ENCODE measurements around the gene C20orf141. TPM values are rescaled to one million over a fixed set of nuclear protein-coding genes. Genes with fewer than 3 reads are reported as not detected.
"Not testable (repeated sequence)": the region's sequence is repeated elsewhere in the genome, so short reads cannot be mapped to it uniquely, and the experiment has no call there.

C20orf141 gene
- total RNA-seq, 2 experiments from 2014 or later, result not detected

DNA sequence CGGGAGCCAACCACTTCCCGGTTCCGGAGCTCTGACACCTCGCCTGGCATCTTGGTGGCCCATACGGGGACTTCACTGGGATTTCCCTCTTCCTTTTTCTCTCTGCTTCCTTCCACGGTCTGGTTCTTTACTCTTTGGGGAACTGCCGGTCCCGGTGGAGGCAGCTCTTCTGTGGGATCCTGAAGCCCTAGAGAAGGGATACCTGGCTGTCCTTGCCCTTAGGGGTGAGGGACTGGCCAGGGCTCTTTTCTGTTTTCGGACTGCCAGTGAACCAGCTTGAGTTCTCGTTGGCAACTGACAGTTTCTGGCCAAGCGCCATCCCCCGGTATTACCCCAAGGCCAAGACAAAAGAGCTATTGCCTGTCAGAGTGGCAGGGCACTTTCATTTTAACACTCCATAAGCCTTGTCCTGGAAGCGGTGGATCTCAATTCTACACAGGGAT, 13.5 kb upstream of the C20orf141 start:
- intact Hi-C loops (cut with micrococcal nuclease), result no loop called here
- Mint-ChIP-seq H3K4me3 (peak overlapping the region; percentile 69), H3K27me3 (peaks cover 64% of the 10 kb centered on the region), H3K9me3 (no peaks in the 10 kb centered on the region), H3K4me1 (ENCODE audit: low read depth) (peaks cover 16% of the 10 kb centered on the region), H3K27ac (no peak overlapping the region), H3K36me3 (no peaks in the 10 kb centered on the region)
- ChIA-PET CTCF (interaction anchor here (1.4 kb wide), 2 partner anchors 49 to 51 kb away, joined by 4 read pairs; no protein-coding TSS in a partner anchor), POLR2A (no interaction called here)
- DNase-seq, result no peak

DNA sequence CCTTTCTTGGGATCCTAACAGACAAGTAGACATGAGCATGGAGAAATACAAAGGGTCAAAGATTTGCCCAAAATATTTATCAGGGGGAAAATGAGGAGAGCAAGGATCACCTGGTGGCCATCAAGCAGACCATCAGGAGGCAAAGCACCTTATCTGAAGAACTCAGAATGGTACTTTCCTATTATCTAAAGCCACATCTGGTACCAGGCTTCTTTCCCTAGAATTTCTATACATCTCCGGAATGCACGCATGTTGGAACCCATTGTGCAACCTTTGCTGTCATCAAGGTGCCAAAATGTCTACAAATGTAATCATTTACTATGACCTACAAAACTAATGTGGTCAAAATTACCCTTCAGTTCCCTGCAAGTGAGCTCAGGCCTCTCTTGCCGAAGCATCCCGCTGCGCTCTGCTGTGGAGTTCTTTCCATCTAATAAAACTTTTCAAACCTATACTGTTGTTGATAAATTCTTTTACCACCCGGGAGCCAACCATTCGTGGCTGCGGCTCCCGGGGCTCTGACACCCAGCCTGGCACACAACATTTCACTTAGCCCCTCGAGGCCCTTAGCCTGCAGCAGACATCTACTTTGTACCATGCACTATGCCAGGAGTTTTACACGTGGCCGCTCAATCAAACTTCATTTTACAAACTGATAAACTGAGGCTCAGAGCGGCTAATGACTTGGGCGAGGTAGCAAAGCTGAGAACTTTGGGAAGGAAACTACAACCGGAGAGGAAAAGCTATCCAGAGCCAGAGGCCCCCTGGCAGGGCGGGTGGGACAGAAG, 10.6 kb upstream of the C20orf141 start:
- no peak for DNase-seq
- intact Hi-C loops (cut with micrococcal nuclease), result no loop called here
- ChIA-PET CTCF (interaction anchor here (1.3 kb wide), 1 partner anchor 51 kb away, joined by 5 read pairs; no protein-coding TSS in a partner anchor), POLR2A (no interaction called here)
- no peaks in the 10 kb centered on the region for H3K36me3 Mint-ChIP-seq
- no peaks in the 10 kb centered on the region for H3K9me3 Mint-ChIP-seq
- peaks cover 65% of the 10 kb centered on the region for H3K27me3 Mint-ChIP-seq
- H3K4me1 Mint-ChIP-seq (ENCODE audit: low read depth), result peaks cover 19% of the 10 kb centered on the region
- no peak overlapping the region for H3K27ac Mint-ChIP-seq
- H3K4me3 Mint-ChIP-seq, result no peak overlapping the region

DNA sequence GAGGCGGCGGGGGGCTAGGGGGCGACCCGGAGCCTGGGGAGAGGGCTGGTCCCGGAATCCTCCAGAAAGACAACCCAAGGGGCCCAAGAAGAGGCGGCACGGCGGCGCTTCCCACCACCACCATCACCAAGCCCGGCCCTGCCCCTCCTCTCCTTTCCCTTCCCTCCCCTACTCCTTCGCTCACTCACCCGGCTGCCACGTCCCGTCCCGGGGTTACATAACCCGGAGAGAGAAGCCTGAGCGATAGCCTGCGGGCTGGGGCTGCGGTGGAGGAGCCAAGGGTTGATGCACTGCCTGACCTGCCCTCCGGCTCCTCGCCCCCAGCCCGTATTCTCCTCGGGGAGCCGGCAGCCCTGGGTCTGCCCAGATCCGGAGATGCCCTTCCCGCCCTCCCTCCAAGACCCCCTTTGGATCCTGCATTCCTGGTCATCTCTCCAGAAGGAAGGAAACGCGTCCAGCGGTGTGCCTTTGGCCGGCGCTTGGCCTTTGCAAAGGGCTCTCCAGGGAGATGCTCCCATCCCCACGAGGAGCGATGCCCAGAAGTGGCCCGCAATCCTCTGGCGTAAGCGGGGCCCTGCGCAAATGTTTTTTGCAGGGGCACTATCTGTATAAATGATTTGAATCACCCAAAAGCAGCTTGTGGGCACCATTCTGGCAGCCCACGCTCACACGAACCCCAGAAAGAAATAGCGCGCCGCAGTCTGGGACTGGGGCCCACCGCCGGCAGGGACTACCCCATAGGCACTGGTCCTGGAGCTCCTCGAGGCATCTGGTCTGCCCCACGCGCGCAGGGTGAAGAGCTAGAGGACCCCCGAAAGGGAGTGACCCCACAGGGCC, 9.7 kb upstream of the C20orf141 start:
- Mint-ChIP-seq H3K27ac (no peak overlapping the region), H3K36me3 (no peaks in the 10 kb centered on the region), H3K4me3 (no peak overlapping the region), H3K9me3 (no peaks in the 10 kb centered on the region), H3K4me1 (ENCODE audit: low read depth) (peaks cover 12% of the 10 kb centered on the region), H3K27me3 (peaks cover 59% of the 10 kb centered on the region)
- no peak for DNase-seq
- POLR2A ChIA-PET, result no interaction called here
- intact Hi-C loops (cut with micrococcal nuclease), result no loop called here
- CTCF ChIA-PET, result no interaction called here

DNA sequence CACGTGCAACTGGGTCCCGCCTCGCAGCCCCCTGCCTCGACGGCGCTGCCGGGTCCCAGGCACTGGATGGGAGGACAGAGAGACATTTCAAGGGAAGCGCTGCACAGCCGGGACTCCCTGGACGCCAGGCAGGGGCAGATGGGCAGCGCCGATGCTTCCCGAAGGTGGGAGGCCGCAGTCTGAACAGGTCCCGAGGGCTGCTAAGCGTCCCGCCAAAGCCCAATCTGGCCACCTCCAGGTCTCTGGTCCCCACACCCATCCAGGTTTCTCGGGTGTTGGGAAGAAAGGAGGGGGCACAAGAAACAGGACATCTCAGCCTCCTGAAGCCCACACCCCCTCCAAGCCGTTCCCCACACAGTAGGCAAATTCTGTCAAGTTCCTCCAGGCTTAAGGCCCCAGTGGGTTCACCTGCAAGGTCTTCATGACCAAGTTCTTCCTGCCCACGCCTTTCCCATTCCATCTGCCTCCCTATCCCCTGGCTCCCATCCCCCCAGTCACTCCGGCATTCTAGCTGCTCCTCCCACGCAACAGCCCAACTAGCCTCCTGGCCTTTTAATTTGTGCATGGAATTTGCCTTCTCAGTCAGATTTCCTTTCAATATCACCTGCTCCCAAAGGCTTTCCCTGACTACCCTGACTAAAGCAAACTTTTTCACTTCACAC, 9.0 kb upstream of the C20orf141 start:
- intact Hi-C loops (cut with micrococcal nuclease), result no loop called here
- POLR2A ChIA-PET, result no interaction called here
- Mint-ChIP-seq H3K36me3 (no peaks in the 10 kb centered on the region), H3K9me3 (no peaks in the 10 kb centered on the region), H3K4me3 (no peak overlapping the region), H3K27me3 (peaks cover 60% of the 10 kb centered on the region), H3K27ac (no peak overlapping the region), H3K4me1 (ENCODE audit: low read depth) (peaks cover 8% of the 10 kb centered on the region)
- CTCF ChIA-PET, result interaction anchor here (0.7 kb wide), 1 partner anchor 50 kb away, joined by 3 read pairs; no protein-coding TSS in a partner anchor
- DNase-seq, result no peak

DNA sequence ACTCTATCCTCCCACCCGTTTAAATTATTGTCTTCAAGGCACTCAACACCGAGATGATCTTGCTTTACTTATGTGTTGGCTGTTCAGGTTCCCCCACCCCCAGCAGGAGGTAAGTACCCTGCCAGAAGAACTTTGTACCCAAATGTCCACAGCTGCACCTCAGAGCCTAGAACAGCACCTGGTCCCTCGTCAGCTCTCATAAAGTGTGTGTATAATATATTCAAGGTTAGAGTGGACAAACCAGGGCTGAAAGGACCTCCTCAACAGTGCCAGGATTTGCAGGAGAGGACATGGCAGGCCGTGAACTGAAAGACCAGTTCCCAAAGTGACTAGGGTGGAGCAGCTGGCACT, 8.5 kb upstream of the C20orf141 start:
- peaks cover 59% of the 10 kb centered on the region for H3K27me3 Mint-ChIP-seq
- ChIA-PET CTCF (interaction anchor here (0.7 kb wide), 1 partner anchor 51 kb away, joined by 3 read pairs; no protein-coding TSS in a partner anchor), POLR2A (no interaction called here)
- H3K36me3 Mint-ChIP-seq, result peaks cover 3% of the 10 kb centered on the region
- no peaks in the 10 kb centered on the region for H3K9me3 Mint-ChIP-seq
- H3K27ac Mint-ChIP-seq, result no peak overlapping the region
- H3K4me3 Mint-ChIP-seq, result no peak overlapping the region
- intact Hi-C loops (cut with micrococcal nuclease), result no loop called here
- no peak for DNase-seq
- H3K4me1 Mint-ChIP-seq (ENCODE audit: low read depth), result peaks cover 3% of the 10 kb centered on the region

DNA sequence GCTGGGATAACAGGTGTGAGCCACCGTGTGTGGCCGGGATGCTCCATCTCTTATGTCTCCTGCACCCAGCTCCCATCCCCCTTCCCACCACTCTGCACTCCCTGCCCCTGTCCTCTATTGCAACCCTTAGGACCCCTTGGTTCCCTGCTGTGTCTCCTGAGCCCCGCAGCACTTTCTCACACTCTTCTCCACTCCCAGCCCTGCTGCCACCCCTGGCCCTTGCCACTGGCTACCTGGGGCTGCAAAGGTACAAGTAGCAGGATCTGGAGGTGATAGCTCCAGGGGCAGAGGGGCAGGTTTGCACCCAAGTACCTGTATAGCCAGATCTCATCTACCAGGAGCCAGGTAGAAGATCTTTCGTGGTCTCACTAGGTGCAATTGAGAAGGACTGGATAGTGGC, 7.8 kb upstream of the C20orf141 start:
- intact Hi-C loops (cut with micrococcal nuclease), result no loop called here
- peaks cover 2% of the 10 kb centered on the region for H3K4me1 Mint-ChIP-seq (ENCODE audit: low read depth)
- H3K4me3 Mint-ChIP-seq, result no peak overlapping the region
- H3K9me3 Mint-ChIP-seq, result peaks cover under 1% of the 10 kb centered on the region
- H3K36me3 Mint-ChIP-seq, result peaks cover 3% of the 10 kb centered on the region
- H3K27ac Mint-ChIP-seq, result no peak overlapping the region
- CTCF ChIA-PET, result no interaction called here
- POLR2A ChIA-PET, result no interaction called here
- no peak for DNase-seq
- peaks cover 60% of the 10 kb centered on the region for H3K27me3 Mint-ChIP-seq

DNA sequence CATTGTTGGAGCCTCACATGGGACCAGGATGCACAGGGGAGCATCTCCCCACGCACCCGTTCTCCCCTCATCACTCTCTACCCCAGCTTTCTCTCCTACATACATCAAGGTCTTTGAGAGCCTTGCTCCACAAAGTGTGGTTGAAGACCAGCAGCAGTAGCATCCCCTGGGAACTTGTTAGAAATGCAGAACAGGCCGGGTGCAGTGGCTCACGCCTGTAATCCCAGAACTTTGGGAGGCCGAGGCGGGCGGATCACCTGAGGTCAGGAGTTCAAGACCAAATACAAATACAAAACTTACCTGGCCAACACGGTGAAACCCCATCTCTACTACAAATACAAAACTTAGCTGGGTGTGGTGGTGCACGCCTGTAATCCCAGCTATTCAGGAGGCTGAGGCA, 6.9 kb upstream of the C20orf141 start:
- CTCF ChIA-PET, result not testable (repeated sequence)

DNA sequence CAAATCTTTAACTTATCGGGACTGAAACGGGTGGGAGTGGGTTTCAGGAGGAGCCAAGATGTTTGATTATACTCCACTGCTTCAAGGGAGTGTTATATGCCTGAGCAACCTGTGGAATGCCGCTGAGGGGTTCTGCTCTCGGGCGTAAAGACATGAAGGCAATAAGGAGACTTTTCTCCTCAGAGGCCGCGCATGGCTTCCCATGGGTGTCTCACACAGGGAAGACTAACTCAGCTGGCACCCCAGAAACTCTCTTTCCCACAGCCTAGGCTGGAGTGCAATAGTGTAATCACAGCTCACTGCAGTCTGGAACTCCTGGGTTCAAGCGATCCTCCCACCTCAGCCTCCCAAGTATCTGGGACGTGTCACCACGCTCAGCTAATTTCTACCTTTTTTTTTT, 5.1 kb upstream of the C20orf141 start:
- intact Hi-C loops (cut with micrococcal nuclease), result no loop called here
- DNase-seq, result no peak
- Mint-ChIP-seq H3K27me3 (peaks cover 57% of the 10 kb centered on the region), H3K9me3 (peaks cover 13% of the 10 kb centered on the region), H3K36me3 (peaks cover 5% of the 10 kb centered on the region), H3K4me1 (ENCODE audit: low read depth) (peaks cover 2% of the 10 kb centered on the region), H3K27ac (no peak overlapping the region), H3K4me3 (no peak overlapping the region)
- CTCF ChIA-PET, result no interaction called here
- POLR2A ChIA-PET, result no interaction called here

More for the DNA sequence above, 6.9 kb upstream of the C20orf141 start:
- H3K27me3 Mint-ChIP-seq, result peaks cover 62% of the 10 kb centered on the region
- H3K4me1 Mint-ChIP-seq (ENCODE audit: low read depth); DNase-seq; H3K4me3 Mint-ChIP-seq; POLR2A ChIA-PET; intact Hi-C loops (cut with micrococcal nuclease); H3K27ac Mint-ChIP-seq; H3K9me3 Mint-ChIP-seq; H3K36me3 Mint-ChIP-seq: not testable (repeated sequence)

DNA sequence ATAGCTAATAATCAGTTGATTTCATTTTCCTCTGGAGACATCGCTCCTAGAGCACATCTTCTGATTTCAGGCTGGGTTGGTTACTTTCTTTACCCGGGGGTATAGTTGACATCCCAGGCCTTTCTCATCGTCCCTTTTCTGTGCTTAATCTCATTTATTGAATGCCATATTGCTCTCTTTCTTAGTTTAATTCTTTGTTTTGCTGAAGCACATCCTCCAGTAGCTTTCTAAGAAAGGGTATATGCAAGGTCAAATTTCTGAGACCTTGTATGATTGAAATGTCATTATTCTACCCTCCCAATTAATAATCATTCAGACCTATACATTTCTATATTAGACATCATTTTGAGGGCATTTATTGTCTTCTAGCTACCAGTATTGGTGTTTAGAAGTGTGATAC, 2.6 kb upstream of the C20orf141 start:
- intact Hi-C loops (cut with micrococcal nuclease), result no loop called here
- Mint-ChIP-seq H3K27ac (no peak overlapping the region), H3K27me3 (peaks cover 44% of the 10 kb centered on the region), H3K4me1 (ENCODE audit: low read depth) (peaks cover 2% of the 10 kb centered on the region), H3K36me3 (peaks cover 5% of the 10 kb centered on the region), H3K4me3 (no peak overlapping the region), H3K9me3 (peaks cover 13% of the 10 kb centered on the region)
- ChIA-PET CTCF (interaction anchor here (1.2 kb wide), 1 partner anchor 291 kb away, joined by 3 read pairs; no protein-coding TSS in a partner anchor), POLR2A (interaction anchor here (0.9 kb wide), 1 partner anchor 20 kb away, joined by 4 read pairs; no protein-coding TSS in a partner anchor)
- no peak for DNase-seq

DNA sequence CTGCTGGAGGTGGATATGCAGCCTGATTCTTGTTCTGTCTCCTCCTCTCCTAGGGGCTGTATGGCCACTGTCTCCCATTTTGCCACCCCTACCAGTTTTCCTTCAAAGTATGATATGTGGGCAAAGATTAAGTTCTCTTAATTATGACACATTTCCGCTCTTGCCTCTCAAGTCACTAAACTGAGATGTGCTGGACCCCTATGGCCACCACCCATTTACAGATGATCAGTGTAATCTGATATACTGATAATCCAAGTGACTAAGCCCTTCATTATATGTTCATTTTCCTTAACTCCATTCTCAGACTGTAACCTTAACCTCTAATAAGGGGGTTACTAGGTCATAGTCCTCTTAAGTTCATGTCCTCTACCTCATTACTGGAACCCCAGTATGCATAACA, 711 bp upstream of the C20orf141 start:
- POLR2A ChIA-PET, result no interaction called here
- CTCF ChIA-PET, result interaction anchor here (1.4 kb wide), 1 partner anchor 38 kb away, joined by 3 read pairs; no protein-coding TSS in a partner anchor
- peaks cover 36% of the 10 kb centered on the region for H3K27me3 Mint-ChIP-seq
- intact Hi-C loops (cut with micrococcal nuclease), result no loop called here
- no peak for DNase-seq
- peaks cover 5% of the 10 kb centered on the region for H3K36me3 Mint-ChIP-seq
- no peak overlapping the region for H3K4me3 Mint-ChIP-seq
- peaks cover 13% of the 10 kb centered on the region for H3K9me3 Mint-ChIP-seq
- H3K4me1 Mint-ChIP-seq (ENCODE audit: low read depth), result peaks cover under 1% of the 10 kb centered on the region
- H3K27ac Mint-ChIP-seq, result no peak overlapping the region

DNA sequence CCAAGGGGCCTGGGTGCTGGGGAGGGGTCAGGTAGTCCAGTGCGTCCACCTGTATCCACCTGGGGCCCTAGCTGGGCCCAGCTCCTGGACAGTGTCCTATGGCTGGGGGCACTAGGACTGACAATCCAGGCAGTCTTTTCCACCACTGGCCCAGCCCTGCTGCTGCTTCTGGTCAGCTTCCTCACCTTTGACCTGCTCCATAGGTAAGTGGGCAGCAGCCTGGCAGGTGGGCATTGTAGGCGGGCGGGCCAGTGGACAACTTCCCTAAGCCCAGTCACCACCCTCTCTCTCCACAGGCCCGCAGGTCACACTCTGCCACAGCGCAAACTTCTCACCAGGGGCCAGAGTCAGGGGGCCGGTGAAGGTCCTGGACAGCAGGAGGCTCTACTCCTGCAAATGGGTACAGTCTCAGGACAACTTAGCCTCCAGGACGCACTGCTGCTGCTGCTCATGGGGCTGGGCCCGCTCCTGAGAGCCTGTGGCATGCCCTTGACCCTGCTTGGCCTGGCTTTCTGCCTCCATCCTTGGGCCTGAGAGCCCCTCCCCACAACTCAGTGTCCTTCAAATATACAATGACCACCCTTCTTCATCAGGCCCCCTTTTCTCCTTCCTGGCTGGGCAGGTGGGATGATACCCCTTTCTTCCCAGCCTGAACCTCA, 584 bp downstream of the C20orf141 start:
- ChIA-PET POLR2A (no interaction called here), CTCF (interaction anchor here (1.4 kb wide), 1 partner anchor 37 kb away, joined by 3 read pairs; no protein-coding TSS in a partner anchor)
- peaks cover 3% of the 10 kb centered on the region for H3K4me1 Mint-ChIP-seq (ENCODE audit: low read depth)
- H3K9me3 Mint-ChIP-seq, result peaks cover 13% of the 10 kb centered on the region
- H3K4me3 Mint-ChIP-seq, result no peak overlapping the region
- DNase-seq, result no peak
- H3K36me3 Mint-ChIP-seq, result peaks cover 5% of the 10 kb centered on the region
- intact Hi-C loops (cut with micrococcal nuclease), result no loop called here
- peaks cover 37% of the 10 kb centered on the region for H3K27me3 Mint-ChIP-seq
- H3K27ac Mint-ChIP-seq, result no peak overlapping the region
